ENCODE measurements around the gene FBXL15. TPM values are rescaled to one million over a fixed set of nuclear protein-coding genes. Genes with fewer than 3 reads are reported as not detected.

Gene FBXL15
- total RNA-seq, 4 donors from 2014 or later: 19.5 to 45.9 (median 29.0) TPM

DNA sequence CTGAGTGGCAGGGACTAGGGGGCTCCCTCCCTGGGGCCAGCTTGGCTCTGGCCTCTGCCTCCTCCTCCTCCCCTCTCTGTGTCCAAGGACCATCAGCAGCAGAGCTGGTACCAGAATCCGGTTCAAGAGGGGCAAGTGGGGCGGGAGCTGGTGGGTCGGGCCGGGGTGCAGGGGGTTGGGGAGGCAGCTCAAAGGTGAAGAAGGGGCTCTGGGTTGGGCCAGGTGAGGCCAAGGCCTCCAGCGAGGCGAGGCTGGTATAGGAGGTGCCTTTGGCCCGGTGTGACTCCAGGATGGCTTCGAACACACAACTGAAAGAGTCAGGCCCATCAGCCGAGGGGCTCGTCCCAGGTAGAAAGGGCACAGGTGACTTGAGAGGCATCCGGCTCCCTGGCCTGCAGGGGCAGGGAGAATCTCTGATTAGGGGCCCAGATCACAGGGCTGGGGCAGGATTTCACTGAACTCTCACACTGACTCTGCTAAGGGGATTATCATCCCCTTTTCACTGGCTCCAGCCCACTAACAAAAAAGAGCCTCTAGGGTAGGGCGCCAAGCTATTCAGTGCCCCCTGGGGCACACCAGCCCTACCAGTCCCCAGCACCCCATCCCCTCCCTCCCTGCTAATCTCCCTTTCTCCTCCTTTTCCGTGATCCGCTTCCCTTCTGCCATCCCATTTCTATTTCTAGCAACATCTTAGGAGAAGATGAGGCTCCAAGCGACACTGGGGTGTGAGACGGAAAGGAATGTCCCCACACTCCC lies 6.7 kb upstream of the FBXL15 start:
- no peak for DNase-seq (ENCODE audit: extremely low spot score)
- H3K27ac ChIP-seq (replicated peaks in 1 of 4): no peak overlapping the region
- H3K4me1 ChIP-seq: peaks cover 14 to 30% (median 26%) of the 10 kb centered on the region in 4 donors
- H3K27me3 ChIP-seq: peaks cover 0 to 100% (median 33%) of the 10 kb centered on the region in 4 donors
- no peaks in the 10 kb centered on the region for H3K36me3 ChIP-seq
- H3K9me3 ChIP-seq: no peaks in the 10 kb centered on the region
- H3K4me3 ChIP-seq: no peak overlapping the region
- intact Hi-C loops (cut with DNase I): no loop called here
- WGBS: 79% methylated on average over 7 of the region's 16 CpGs
- TF ChIP-seq POLR2A (IDR thresholded peaks at IDR 0.05; ENCODE audit: low read depth) (no peak), POLR2AphosphoS5 (IDR thresholded peaks at IDR 0.05) (no peak), EP300 (IDR thresholded peaks at IDR 0.05) (no peak)
- TF ChIP-seq, protein P1, sequence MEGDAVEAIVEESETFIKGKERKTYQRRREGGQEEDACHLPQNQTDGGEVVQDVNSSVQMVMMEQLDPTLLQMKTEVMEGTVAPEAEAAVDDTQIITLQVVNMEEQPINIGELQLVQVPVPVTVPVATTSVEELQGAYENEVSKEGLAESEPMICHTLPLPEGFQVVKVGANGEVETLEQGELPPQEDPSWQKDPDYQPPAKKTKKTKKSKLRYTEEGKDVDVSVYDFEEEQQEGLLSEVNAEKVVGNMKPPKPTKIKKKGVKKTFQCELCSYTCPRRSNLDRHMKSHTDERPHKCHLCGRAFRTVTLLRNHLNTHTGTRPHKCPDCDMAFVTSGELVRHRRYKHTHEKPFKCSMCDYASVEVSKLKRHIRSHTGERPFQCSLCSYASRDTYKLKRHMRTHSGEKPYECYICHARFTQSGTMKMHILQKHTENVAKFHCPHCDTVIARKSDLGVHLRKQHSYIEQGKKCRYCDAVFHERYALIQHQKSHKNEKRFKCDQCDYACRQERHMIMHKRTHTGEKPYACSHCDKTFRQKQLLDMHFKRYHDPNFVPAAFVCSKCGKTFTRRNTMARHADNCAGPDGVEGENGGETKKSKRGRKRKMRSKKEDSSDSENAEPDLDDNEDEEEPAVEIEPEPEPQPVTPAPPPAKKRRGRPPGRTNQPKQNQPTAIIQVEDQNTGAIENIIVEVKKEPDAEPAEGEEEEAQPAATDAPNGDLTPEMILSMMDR (IDR thresholded peaks at IDR 0.05): no peak

DNA sequence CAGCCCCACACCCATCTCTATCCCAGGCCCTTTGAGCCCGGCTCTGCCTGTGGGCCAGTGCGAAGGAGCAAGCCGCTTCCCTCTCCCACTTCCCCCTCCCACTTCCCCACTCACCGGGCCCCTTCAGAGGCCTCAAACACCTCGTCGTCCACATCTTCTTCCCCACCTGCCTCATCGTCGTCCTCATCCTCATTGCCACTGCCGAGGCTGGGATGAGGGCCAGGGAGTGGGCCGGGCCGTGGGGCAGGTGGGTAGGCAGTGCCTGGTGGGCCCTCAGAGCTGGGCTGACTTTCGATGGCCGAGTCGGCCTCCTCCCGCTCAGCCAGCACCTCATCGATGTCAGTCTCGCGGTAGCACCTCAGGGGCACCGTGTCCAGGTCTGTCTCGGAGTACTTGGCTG lies 5.9 kb upstream of the FBXL15 start:
- intact Hi-C loops (cut with DNase I): no loop called here
- Histone ChIP-seq H3K4me1 (peaks cover 18 to 31% (median 26%) of the 10 kb centered on the region in 4 donors), H3K9me3 (no peaks in the 10 kb centered on the region)

DNA sequence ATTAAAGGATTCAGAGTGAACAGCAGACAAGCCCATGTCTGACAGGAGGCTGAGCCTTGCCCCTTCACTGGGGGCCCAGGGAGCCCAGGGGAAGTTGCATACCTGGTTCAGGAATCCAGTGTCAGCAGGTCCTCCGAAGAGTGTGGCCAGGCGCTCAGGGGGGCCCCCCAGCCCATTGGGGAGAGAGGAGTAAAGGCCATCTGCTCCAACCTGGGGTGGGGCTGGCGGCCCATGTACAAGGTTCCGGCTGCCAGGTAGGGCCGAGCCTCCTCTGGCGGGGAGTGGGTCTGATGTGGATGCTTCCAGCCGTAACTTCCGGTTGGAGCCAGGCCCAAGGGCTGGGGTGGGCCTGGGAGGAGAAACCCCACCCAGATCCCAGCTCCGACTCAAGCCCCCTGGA lies 4.4 kb upstream of the FBXL15 start:
- DNase-seq (ENCODE audit: extremely low spot score): no peak
- intact Hi-C loops (cut with DNase I): no loop called here
- H3K4me1 ChIP-seq: peaks cover 17 to 23% (median 21%) of the 10 kb centered on the region in 4 donors
- no peak for TF ChIP-seq EP300 (IDR thresholded peaks at IDR 0.05)
- no peak for TF ChIP-seq POLR2AphosphoS5 (IDR thresholded peaks at IDR 0.05)
- TF ChIP-seq, protein P1 (IDR thresholded peaks at IDR 0.05): no peak
- TF ChIP-seq POLR2A (IDR thresholded peaks at IDR 0.05; ENCODE audit: low read depth): no peak
- H3K36me3 ChIP-seq: no peaks in the 10 kb centered on the region
- WGBS: 67% methylated on average over 9 of the region's 9 CpGs
- no peaks in the 10 kb centered on the region for H3K9me3 ChIP-seq
- peaks cover 0 to 77% (median 26%) of the 10 kb centered on the region in 4 donors for H3K27me3 ChIP-seq
- no peak overlapping the region for H3K4me3 ChIP-seq
- no peak overlapping the region for H3K27ac ChIP-seq (replicated peaks in 1 of 4)

More for the DNA sequence above, 5.9 kb upstream of the FBXL15 start:
- Histone ChIP-seq H3K36me3 (no peaks in the 10 kb centered on the region), H3K27ac (replicated peaks in 1 of 4) (no peak overlapping the region), H3K4me3 (no peak overlapping the region), H3K27me3 (peaks cover 0 to 93% (median 33%) of the 10 kb centered on the region in 4 donors)
- 42% methylated on average over 20 of the region's 20 CpGs for WGBS
- no peak for DNase-seq (ENCODE audit: extremely low spot score)
- TF ChIP-seq POLR2AphosphoS5 (IDR thresholded peaks at IDR 0.05) (no peak), EP300 (IDR thresholded peaks at IDR 0.05) (no peak), POLR2A (IDR thresholded peaks at IDR 0.05; ENCODE audit: low read depth) (no peak)
- TF ChIP-seq, protein P1 (IDR thresholded peaks at IDR 0.05): no peak

DNA sequence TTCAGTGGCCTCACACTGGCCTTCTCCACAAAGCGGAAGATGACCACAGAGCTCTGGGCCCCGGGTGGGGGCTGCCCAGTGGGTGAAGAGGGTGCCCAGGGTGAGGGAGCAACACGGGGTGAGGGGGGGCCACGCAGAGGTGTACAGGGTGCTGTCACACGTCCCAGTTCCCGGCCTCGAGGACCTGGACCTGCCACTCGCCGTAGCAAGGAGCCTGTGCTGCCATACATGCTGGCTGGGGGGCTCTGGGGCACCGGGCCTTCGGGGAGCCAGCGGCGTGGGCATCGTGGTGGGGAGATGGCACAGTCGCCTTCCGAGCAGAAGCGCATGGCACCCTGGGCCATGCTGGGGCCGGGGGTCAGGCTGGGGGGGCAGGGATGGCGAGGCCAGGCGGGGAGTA lies 3.9 kb upstream of the FBXL15 start:
- H3K9me3 ChIP-seq: no peaks in the 10 kb centered on the region
- WGBS: 85% methylated on average over 20 of the region's 20 CpGs
- peaks cover 0 to 73% (median 24%) of the 10 kb centered on the region in 4 donors for H3K27me3 ChIP-seq
- H3K4me3 ChIP-seq: no peak overlapping the region
- H3K27ac ChIP-seq (replicated peaks in 1 of 4): no peak overlapping the region
- DNase-seq (ENCODE audit: extremely low spot score): no peak
- no peaks in the 10 kb centered on the region for H3K36me3 ChIP-seq
- TF ChIP-seq POLR2AphosphoS5 (IDR thresholded peaks at IDR 0.05) (no peak), POLR2A (IDR thresholded peaks at IDR 0.05; ENCODE audit: low read depth) (no peak), EP300 (IDR thresholded peaks at IDR 0.05) (no peak)
- TF ChIP-seq, protein P1 (IDR thresholded peaks at IDR 0.05): no peak
- H3K4me1 ChIP-seq: peaks cover 17 to 25% (median 22%) of the 10 kb centered on the region in 4 donors
- intact Hi-C loops (cut with DNase I): no loop called here

Measured in esophagus muscularis mucosa (tissue), 4 donors.